NCI-H2171 treated with DMSO at 0.1 percent for 48 hours (cell line): ENCODE data around the gene S100P.
"Not testable (repeated sequence)": the region's sequence is repeated elsewhere in the genome, so short reads cannot be mapped to it uniquely, and the experiment has no call there.

Source experiments
- DNase-seq: peaks from one replicate; lab custom pipeline; 2025; lab: John Stamatoyannopoulos, UW

The S100P gene

GRCh38 chr4:6724421-6725111 is 30.9 kb downstream of the S100P start:
- DNase-seq, result no peak

GRCh38 chr4:6725427-6725961 is 31.8 kb downstream of the S100P start:
- DNase-seq, result not testable (repeated sequence)

GRCh38 chr4:6727081-6727942 is 33.6 kb downstream of the S100P start:
- no peak for DNase-seq

GRCh38 chr4:6727943-6728250 is 34.2 kb downstream of the S100P start:
- no peak for DNase-seq

GRCh38 chr4:6728320-6729029 is 34.8 kb downstream of the S100P start:
- DNase-seq, result no peak

DNA sequence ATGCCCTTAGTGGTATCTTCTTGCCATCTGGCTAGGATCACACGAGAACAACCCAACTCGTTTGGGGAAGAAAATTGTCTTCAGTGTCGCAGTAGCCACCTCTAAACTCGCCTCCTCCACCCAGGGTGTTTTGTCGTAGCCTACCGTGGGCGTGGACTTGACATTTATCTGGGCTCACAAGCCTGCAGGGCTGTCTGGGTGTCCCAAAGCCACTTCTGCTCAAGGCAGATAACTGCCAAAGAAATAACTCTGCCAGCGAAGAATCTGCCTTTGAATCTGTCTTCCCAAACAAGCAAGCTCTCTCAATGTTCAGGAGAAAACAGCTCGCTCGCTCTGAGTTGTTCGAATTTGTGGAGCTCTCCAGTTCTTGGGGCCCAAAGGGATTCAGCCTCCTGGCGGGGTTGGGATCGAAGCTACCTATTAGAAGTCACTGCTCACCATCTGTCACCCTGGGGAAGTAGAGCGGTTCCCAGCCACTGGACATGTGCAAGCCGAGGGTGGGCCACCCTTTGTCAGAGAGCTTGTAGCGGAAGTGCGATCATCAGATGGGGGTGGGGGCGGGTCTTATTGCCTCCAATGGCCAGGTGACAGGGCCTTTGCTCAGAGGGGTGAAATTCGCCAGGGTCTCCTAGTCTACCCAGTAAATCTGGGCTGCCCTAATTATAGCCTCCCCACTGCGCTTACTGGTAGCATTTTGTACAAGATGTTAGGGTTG is 37.1 kb downstream of the S100P start:
- DNase-seq, result peak; percentile 11

- DNase-seq, result no peak
Observed at GRCh38 chr4:6731318-6731675, 37.6 kb downstream of the S100P start.

- DNase-seq, result no peak
Observed at GRCh38 chr4:6731780-6732179, 38.1 kb downstream of the S100P start.

GRCh38 chr4:6732441-6733357 is 39.0 kb downstream of the S100P start:
- no peak for DNase-seq

DNA sequence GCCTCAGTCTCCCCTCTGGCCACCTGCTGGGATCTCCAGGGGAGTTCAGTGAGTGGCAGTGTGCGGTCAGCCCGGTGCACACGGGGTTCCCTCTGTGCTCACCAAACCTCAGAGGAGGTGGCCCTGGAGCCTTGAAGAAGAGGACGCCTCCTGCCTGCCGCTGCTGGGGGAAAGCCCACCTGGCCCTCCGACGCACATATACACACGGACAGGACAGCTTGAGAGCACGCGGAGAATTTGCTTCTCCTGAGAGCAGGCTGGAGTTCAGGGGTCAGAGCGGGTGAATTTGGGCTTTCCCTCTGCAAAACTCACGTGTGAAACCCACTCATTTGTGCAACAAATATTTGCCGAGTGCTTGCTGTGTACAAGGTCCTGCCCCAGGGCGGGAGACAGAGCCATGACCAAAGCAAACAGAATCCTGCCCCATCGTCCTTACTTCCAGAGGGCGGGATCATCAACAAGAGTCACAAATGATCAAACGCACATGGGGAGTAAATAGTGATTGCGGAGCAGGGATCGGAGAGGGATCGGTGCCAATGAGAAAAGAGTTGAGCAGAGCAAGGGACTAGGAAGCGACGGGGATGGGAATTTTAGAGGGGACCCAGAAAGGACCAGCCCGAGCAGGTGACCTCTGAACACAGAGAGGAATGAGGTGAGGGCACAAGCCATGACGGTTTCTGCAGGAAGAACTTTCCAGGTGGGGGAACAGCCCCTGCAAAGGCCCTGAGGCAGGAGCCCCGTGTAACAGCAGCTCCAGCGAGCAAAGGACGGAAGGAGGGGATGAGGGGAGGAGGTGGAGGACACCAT is 39.9 kb downstream of the S100P start:
- DNase-seq, result no peak

- DNase-seq, result no peak
Observed at GRCh38 chr4:6734165-6734786, 40.6 kb downstream of the S100P start.

DNA sequence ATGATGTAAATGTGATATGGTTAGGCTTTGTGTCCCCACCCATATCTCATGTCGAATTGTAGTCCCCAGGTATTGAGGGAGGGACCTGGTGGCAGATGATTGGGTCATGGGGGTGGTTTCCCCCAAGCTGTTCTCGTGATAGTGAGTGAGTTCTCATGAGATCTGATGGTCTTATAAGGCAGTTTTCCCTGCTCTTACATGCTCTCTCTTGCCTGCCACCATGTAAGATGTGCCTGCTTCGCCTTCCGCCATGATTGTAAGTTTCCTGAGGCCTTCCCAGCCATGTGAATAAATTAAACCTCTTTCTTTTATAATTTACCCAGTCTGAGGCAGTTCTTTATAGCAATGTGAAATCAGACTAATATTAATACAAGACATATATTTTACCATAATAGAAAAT is 46.2 kb downstream of the S100P start:
- DNase-seq, result no peak

DNA sequence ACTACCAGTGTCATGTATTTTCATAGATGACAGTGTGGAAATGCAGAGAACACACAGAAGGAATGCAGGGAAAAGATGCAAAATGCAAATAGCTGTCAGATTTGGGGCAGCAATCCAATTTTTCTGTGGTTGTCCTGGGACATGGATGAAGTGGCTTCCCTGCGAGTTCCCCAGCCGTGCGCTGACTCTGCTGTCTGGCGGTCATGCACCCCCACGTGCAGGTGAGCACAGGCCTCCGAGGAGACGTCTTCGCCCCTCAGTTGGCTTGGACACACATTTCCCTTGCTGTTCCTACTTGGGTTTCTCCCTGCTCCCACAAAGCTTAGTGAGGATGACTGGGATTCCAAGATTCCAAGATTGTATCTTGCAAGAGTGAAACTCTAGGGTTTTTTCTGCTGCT is 46.7 kb downstream of the S100P start:
- DNase-seq, result no peak

DNA sequence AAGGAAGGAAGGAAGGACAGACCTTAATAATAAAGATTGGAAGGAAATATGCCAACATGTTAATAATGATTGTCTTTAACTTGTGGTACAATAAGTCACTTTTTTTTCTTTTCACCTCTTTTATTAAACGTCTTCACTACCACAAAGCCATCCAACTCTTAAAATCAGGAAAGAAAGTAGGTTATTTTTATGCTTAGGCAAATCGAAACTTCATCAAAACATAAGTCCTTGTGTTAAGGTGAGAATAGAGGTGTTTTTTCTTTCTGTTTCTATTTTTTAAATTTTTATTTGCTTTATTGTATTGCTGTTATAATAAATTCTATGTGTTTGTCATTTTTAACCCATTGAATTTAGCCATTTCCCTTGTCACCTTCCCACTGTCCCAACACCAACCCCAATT is 48.8 kb downstream of the S100P start:
- DNase-seq, result no peak

- no peak for DNase-seq
Observed at GRCh38 chr4:6742989-6743388, 49.3 kb downstream of the S100P start.
